Retinal pigment epithelial cell (primary cell): Measurements from ENCODE around the gene CHRNB4.

ENCODE experiments used
- DNase-seq: peaks from one replicate; pipeline ENCODE4 v3.0.0-alpha.2; 2010; ENCODE audit warnings: low read depth
- H3K4me3 ChIP-seq: 2 replicates; pipeline ENCODE4 v1.5.1; 2011; ENCODE audit warnings: mild to moderate bottlenecking, low read length, control low read depth, moderate library complexity
- TF ChIP-seq, protein P1 (sequence below): conservative IDR thresholded peaks from 2 replicates; pipeline ENCODE4 v1.5.1; 2011; ENCODE audit warnings: low read depth, low read length, control low read depth, inconsistent platforms

CHRNB4 gene

DNA sequence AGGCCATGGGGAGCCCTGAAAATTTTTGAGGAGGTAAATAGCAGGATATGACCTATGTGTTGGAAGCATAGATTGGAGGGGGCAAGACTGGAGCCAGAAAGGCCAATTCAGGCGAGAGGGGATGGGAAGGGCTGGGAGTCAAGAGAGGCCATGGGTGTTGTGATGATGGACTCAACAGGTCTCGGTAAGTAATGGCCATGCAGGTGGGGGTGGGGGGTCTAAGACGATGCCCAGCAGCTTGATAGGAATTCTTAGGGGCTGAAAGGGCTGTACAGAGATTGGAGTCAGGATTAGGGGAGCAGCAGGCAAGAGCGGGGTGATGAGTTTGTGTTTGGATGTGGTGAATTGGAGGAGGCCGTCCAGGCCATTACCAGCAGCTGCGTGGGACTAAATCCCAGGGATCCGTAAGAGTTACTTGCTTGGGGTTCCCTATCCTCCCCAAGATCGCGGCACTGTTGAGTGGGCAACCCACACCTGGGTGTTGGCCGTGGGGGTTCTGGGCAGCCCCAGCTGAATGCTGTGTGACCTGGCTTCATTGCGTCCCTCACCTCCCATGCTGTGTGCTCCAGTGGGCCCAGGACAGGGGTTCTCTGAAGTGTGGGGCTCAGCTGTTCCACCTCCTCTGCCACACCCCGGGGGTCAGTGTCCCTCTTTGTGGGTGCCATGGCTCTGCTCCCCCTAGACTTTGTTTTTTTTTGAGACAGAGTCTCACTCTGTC, 41.8 kb upstream of the CHRNB4 start:
- H3K4me3 ChIP-seq: no peak overlapping the region
- TF ChIP-seq, protein P1, sequence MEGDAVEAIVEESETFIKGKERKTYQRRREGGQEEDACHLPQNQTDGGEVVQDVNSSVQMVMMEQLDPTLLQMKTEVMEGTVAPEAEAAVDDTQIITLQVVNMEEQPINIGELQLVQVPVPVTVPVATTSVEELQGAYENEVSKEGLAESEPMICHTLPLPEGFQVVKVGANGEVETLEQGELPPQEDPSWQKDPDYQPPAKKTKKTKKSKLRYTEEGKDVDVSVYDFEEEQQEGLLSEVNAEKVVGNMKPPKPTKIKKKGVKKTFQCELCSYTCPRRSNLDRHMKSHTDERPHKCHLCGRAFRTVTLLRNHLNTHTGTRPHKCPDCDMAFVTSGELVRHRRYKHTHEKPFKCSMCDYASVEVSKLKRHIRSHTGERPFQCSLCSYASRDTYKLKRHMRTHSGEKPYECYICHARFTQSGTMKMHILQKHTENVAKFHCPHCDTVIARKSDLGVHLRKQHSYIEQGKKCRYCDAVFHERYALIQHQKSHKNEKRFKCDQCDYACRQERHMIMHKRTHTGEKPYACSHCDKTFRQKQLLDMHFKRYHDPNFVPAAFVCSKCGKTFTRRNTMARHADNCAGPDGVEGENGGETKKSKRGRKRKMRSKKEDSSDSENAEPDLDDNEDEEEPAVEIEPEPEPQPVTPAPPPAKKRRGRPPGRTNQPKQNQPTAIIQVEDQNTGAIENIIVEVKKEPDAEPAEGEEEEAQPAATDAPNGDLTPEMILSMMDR: no peak
- DNase-seq: no peak

- DNase-seq: no peak
- TF ChIP-seq, protein P1: no peak
- H3K4me3 ChIP-seq: no peak overlapping the region
Measured at GRCh38 chr15:78682004-78682651, 41.1 kb upstream of the CHRNB4 start.

GRCh38 chr15:78681281-78682003, 40.4 kb upstream of the CHRNB4 start:
- TF ChIP-seq, protein P1: no peak
- no peak overlapping the region for H3K4me3 ChIP-seq
- DNase-seq: no peak

DNA sequence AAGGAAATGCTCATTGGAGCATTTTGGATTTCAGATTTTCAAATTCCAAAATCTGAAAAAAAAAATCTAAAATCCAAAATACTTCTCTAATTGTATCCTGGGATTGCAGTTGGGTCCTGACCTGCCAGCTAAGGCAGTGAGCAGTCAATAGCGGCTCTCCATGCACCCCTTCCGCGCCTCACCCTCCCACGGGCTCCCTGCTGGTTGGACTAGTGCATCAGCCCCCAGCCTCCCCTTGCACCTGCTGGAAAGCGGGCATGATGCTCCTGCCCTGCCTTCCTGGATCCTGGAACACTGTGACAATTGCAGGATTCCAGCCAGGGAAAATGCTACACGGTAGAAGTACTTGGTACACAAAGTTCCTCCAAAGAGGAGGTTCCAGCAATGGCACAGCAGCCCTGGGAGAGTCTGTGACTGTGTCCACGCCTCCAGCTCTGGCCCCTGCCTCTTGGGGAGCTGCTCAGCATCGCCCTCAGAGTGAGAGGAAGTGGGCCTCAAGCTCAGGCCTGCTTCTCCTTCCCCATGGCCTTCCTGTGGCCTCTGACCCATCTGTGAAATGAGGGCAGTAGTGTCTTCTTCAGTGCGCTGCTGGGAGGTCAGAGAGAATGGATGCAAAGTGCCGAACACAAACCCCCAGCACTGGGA, 39.5 kb upstream of the CHRNB4 start:
- TF ChIP-seq, protein P1: no peak
- DNase-seq: no peak

DNA sequence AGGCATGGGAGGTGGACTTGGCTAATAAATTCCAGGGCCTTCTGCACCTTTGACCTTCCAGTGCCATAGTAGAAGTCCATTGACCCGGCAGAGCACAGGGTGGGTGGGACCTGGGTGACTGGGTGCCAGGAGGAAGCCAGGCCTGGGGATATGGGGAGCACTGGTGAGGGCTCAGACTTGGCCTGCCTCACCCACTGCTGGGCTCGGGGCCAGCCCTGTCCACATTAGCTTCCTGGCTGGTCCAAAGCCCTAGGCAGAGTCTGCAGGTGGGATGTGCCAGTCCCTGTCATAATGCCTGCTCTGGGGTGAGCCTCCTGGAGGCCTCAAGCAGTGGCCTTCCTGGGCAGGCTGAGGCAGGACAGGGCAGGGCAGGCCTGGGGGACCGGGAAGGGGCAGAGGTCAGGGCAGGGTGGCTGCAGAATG, 38.1 kb upstream of the CHRNB4 start:
- no peak overlapping the region for H3K4me3 ChIP-seq
- no peak for DNase-seq
- TF ChIP-seq, protein P1: no peak

More for the DNA sequence above, 39.5 kb upstream of the CHRNB4 start:
- no peak overlapping the region for H3K4me3 ChIP-seq

DNA sequence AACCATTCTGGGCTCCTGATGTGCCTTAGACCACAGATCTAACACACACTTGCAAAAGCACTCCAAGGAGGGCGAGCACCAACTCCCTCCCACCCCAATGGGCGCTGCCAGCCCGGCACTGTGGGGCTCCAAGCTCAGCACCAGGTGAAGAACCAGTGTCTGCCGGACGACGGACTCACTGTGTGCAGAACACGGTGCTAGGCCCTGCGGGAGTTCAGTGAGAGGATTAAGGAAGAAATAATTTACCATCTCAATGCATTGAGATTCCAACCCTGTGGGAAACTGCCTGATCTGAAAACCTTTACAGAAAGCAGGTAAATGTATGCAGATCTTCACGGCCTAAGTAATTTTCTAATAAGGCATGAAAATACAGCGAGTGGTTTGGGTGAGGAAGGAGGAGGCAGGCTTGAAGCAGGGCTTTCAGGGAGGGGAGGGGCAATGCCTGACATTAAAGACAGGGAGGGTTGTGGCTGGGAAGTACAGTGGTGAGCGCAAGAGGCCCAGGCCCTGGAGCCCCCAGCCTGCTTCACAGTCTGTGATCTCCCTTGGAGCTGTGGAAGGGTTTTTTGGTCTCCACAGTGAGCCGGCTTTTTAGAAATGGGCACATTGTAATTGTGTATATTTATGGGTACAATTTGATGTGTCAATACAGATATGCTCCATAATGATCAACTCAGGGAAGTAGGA, 35.6 kb upstream of the CHRNB4 start:
- TF ChIP-seq, protein P1: no peak
- no peak overlapping the region for H3K4me3 ChIP-seq
- DNase-seq: no peak
